ENCODE measurements around the gene CYFIP2. TPM values are rescaled to one million over a fixed set of nuclear protein-coding genes. Genes with fewer than 3 reads are reported as not detected.

Gene CYFIP2
- total RNA-seq, 1 experiment from 2014 or later = 14.3 TPM

GRCh38 chr5:157335534-157336422, 69.9 kb downstream of the CYFIP2 start:
- Mint-ChIP-seq H3K9me3 (ENCODE audit: unreplicated experiment) (peaks cover 9% of the 10 kb centered on the region), H3K27me3 (ENCODE audit: insufficient read depth, unreplicated experiment) (no peaks in the 10 kb centered on the region), H3K4me1 (ENCODE audit: low read depth, unreplicated experiment) (no peaks in the 10 kb centered on the region), H3K27ac (ENCODE audit: unreplicated experiment) (no peak overlapping the region), H3K36me3 (ENCODE audit: insufficient read depth, unreplicated experiment) (no peaks in the 10 kb centered on the region), H3K4me3 (ENCODE audit: unreplicated experiment) (no peak overlapping the region)
- CTCF ChIA-PET = interaction anchor here (0.9 to 1.1 kb wide), 4 partner anchors 9 to 136 kb away, joined by 3 to 4 read pairs (median 3); a partner anchor contains a TSS
- Histone ChIP-seq H3K9me3 (no peaks in the 10 kb centered on the region), H3K36me3 (ENCODE audit: control insufficient read depth, insufficient read depth, low read length) (no peaks in the 10 kb centered on the region), H3K4me3 (ENCODE audit: low read depth, low read length) (no peak overlapping the region), H3K4me1 (peaks cover 11% of the 10 kb centered on the region; the same call in 1 of the 2 replicates), H3K27me3 (replicated peaks; ENCODE audit: control insufficient read depth, insufficient read depth, low read length) (no peaks in the 10 kb centered on the region)
- TF ChIP-seq CTCF (IDR thresholded peaks at IDR 0.05; ENCODE audit: insufficient read depth in 1 of 2, low read depth in 1 of 2, low read length in 1 of 2, severe bottlenecking in 1 of 2, unreplicated experiment in 1 of 2) = no peak
- POLR2A ChIA-PET = no interaction called here
- intact Hi-C loops (cut with micrococcal nuclease; ENCODE audit: unreplicated experiment) = no loop called here
- no TSS peak for BruUV-seq (replicated peaks)
- DNase-seq = no peak

GRCh38 chr5:157336423-157336744, 70.5 kb downstream of the CYFIP2 start:
- Histone ChIP-seq H3K4me3 (ENCODE audit: low read depth, low read length) (no peak overlapping the region), H3K27me3 (replicated peaks; ENCODE audit: control insufficient read depth, insufficient read depth, low read length) (no peaks in the 10 kb centered on the region), H3K36me3 (ENCODE audit: control insufficient read depth, insufficient read depth, low read length) (no peaks in the 10 kb centered on the region), H3K9me3 (no peaks in the 10 kb centered on the region), H3K4me1 (peaks cover 11% of the 10 kb centered on the region; the same call in 1 of the 2 replicates)
- BruUV-seq (replicated peaks) = no TSS peak
- Mint-ChIP-seq H3K9me3 (ENCODE audit: unreplicated experiment) (peaks cover 9% of the 10 kb centered on the region), H3K36me3 (ENCODE audit: insufficient read depth, unreplicated experiment) (no peaks in the 10 kb centered on the region), H3K4me3 (ENCODE audit: unreplicated experiment) (no peak overlapping the region), H3K27ac (ENCODE audit: unreplicated experiment) (no peak overlapping the region), H3K4me1 (ENCODE audit: low read depth, unreplicated experiment) (no peaks in the 10 kb centered on the region), H3K27me3 (ENCODE audit: insufficient read depth, unreplicated experiment) (no peaks in the 10 kb centered on the region)
- DNase-seq = peak in 1 of 2 experiments; percentile 19
- ChIA-PET POLR2A (no interaction called here), CTCF (interaction anchor here (0.9 to 1.1 kb wide), 4 partner anchors 9 to 135 kb away, joined by 3 to 4 read pairs (median 3); a partner anchor contains a TSS)
- intact Hi-C loops (cut with micrococcal nuclease; ENCODE audit: unreplicated experiment) = no loop called here
- TF ChIP-seq CTCF (IDR thresholded peaks at IDR 0.05; ENCODE audit: insufficient read depth in 1 of 2, low read depth in 1 of 2, low read length in 1 of 2, severe bottlenecking in 1 of 2, unreplicated experiment in 1 of 2) = no peak

GRCh38 chr5:157339409-157339808, 73.5 kb downstream of the CYFIP2 start:
- H3K9me3 Mint-ChIP-seq (ENCODE audit: unreplicated experiment) = peaks cover 9% of the 10 kb centered on the region
- H3K4me1 Mint-ChIP-seq (ENCODE audit: low read depth, unreplicated experiment) = no peaks in the 10 kb centered on the region
- Histone ChIP-seq H3K9me3 (no peaks in the 10 kb centered on the region), H3K36me3 (ENCODE audit: control insufficient read depth, insufficient read depth, low read length) (no peaks in the 10 kb centered on the region), H3K4me1 (peaks cover 11% of the 10 kb centered on the region; the same call in 1 of the 2 replicates), H3K4me3 (ENCODE audit: low read depth, low read length) (no peak overlapping the region), H3K27me3 (replicated peaks; ENCODE audit: control insufficient read depth, insufficient read depth, low read length) (no peaks in the 10 kb centered on the region)
- CTCF ChIA-PET = no interaction called here
- intact Hi-C loops (cut with micrococcal nuclease; ENCODE audit: unreplicated experiment) = no loop called here
- H3K27ac Mint-ChIP-seq (ENCODE audit: unreplicated experiment) = no peak overlapping the region
- no peaks in the 10 kb centered on the region for H3K36me3 Mint-ChIP-seq (ENCODE audit: insufficient read depth, unreplicated experiment)
- H3K27me3 Mint-ChIP-seq (ENCODE audit: insufficient read depth, unreplicated experiment) = no peaks in the 10 kb centered on the region
- no peak for DNase-seq
- TF ChIP-seq CTCF (IDR thresholded peaks at IDR 0.05; ENCODE audit: insufficient read depth in 1 of 2, low read depth in 1 of 2, low read length in 1 of 2, severe bottlenecking in 1 of 2, unreplicated experiment in 1 of 2) = no peak
- no TSS peak for BruUV-seq (replicated peaks)
- no peak overlapping the region for H3K4me3 Mint-ChIP-seq (ENCODE audit: unreplicated experiment)
- POLR2A ChIA-PET = no interaction called here

Data from Caco-2 (cell line).